ENCODE data around the gene SFTPA1. TPM values are rescaled to one million over a fixed set of nuclear protein-coding genes. Genes with fewer than 3 reads are reported as not detected.
"Not testable (repeated sequence)": the region's sequence is repeated elsewhere in the genome, so short reads cannot be mapped to it uniquely, and the experiment has no call there.

Gene SFTPA1
- total RNA-seq, 1 experiment from 2014 or later, result not detected

DNA sequence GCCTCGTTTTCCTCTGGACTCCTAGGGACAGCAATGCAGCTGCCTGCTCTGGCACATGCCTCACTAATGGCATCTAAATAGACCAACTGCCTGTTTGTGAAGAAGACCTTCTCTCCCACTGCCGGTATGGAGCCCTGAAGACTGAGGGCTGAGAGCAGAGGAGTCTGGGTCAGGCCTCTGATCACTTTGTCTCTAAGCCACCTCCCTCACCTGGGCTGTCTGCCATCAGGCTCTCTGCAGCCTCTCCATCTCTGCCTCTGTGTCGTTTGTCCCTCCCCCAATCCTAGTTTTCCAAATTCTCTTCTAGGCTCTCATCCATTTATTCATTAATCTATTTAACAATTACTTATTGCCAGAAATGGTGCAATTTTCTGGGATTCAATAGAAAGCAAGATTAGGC, 15.2 kb upstream of the SFTPA1 start:
- ATAC-seq, result no peak
- POLR2A ChIA-PET (ENCODE audit: unreplicated experiment), result no interaction called here
- H3K9me2 ChIP-seq (replicated peaks; ENCODE audit: low read length), result no peaks in the 10 kb centered on the region
- no peak overlapping the region for H2AFZ ChIP-seq (ENCODE audit: low read length)
- no peak overlapping the region for H3K4me3 ChIP-seq (ENCODE audit: low read length)
- CTCF ChIA-PET, result no interaction called here
- intact Hi-C loops (cut with micrococcal nuclease), result no loop called here
- no peaks in the 10 kb centered on the region for H3K36me3 ChIP-seq (ENCODE audit: low read depth, low read length)
- DNase-seq, result no peak
- H3K79me2 ChIP-seq (ENCODE audit: low read length), result no peaks in the 10 kb centered on the region
- H3K4me2 ChIP-seq (ENCODE audit: low read length), result no peak overlapping the region
- H3K27ac ChIP-seq (ENCODE audit: low read length), result no peak overlapping the region
- no peaks in the 10 kb centered on the region for H3F3A ChIP-seq (ENCODE audit: low read length, unreplicated experiment)
- no peak for TF ChIP-seq CTCF (conservative IDR thresholded peaks at IDR 0.05; ENCODE audit: low read depth, low read length)
- TF ChIP-seq EZH2 (IDR thresholded peaks at IDR 0.05; ENCODE audit: low read length, unreplicated experiment), result no peak
- TF ChIP-seq EZH2phosphoT487 (IDR thresholded peaks at IDR 0.05; ENCODE audit: borderline replicate concordance, low read length), result no peak
- no TSS peak for BruUV-seq (replicated peaks)
- H3K9ac ChIP-seq (ENCODE audit: low read length), result no peak overlapping the region
- no peaks in the 10 kb centered on the region for H3K27me3 ChIP-seq (ENCODE audit: low read length)
- H4K20me1 ChIP-seq (ENCODE audit: low read length), result no peaks in the 10 kb centered on the region
- H3K9me3 ChIP-seq (ENCODE audit: low read length), result no peaks in the 10 kb centered on the region
- H3K4me1 ChIP-seq (ENCODE audit: insufficient read depth, low read length), result no peaks in the 10 kb centered on the region

- H3K4me2 ChIP-seq (ENCODE audit: low read length); POLR2A ChIA-PET (ENCODE audit: unreplicated experiment); H3K79me2 ChIP-seq (ENCODE audit: low read length); H4K20me1 ChIP-seq (ENCODE audit: low read length); H2AFZ ChIP-seq (ENCODE audit: low read length); intact Hi-C loops (cut with micrococcal nuclease); H3K27me3 ChIP-seq (ENCODE audit: low read length); H3K27ac ChIP-seq (ENCODE audit: low read length); H3K4me1 ChIP-seq (ENCODE audit: insufficient read depth, low read length); H3F3A ChIP-seq (ENCODE audit: low read length, unreplicated experiment); DNase-seq; CTCF ChIA-PET; H3K9me3 ChIP-seq (ENCODE audit: low read length); ATAC-seq; H3K4me3 ChIP-seq (ENCODE audit: low read length); H3K9me2 ChIP-seq (replicated peaks; ENCODE audit: low read length); BruUV-seq (replicated peaks); H3K9ac ChIP-seq (ENCODE audit: low read length); H3K36me3 ChIP-seq (ENCODE audit: low read depth, low read length): not testable (repeated sequence)
Measured at GRCh38 chr10:79599644-79600043, 11.1 kb upstream of the SFTPA1 start.

- Histone ChIP-seq H4K20me1 (ENCODE audit: low read length) (no peaks in the 10 kb centered on the region), H3K4me1 (ENCODE audit: insufficient read depth, low read length) (no peaks in the 10 kb centered on the region), H3K9ac (ENCODE audit: low read length) (no peak overlapping the region), H3K27me3 (ENCODE audit: low read length) (no peaks in the 10 kb centered on the region), H3K79me2 (ENCODE audit: low read length) (no peaks in the 10 kb centered on the region), H3K27ac (ENCODE audit: low read length) (no peak overlapping the region), H3K9me2 (replicated peaks; ENCODE audit: low read length) (no peaks in the 10 kb centered on the region), H3K4me3 (ENCODE audit: low read length) (no peak overlapping the region), H3K36me3 (ENCODE audit: low read depth, low read length) (no peaks in the 10 kb centered on the region), H3K9me3 (ENCODE audit: low read length) (no peaks in the 10 kb centered on the region), H2AFZ (ENCODE audit: low read length) (no peak overlapping the region), H3K4me2 (ENCODE audit: low read length) (no peak overlapping the region), H3F3A (ENCODE audit: low read length, unreplicated experiment) (no peaks in the 10 kb centered on the region)
- DNase-seq (no peak), ATAC-seq (no peak)
- TF ChIP-seq CTCF (conservative IDR thresholded peaks at IDR 0.05; ENCODE audit: low read depth, low read length) (no peak), EZH2phosphoT487 (IDR thresholded peaks at IDR 0.05; ENCODE audit: borderline replicate concordance, low read length) (no peak), EZH2 (IDR thresholded peaks at IDR 0.05; ENCODE audit: low read length, unreplicated experiment) (no peak)
- BruUV-seq (replicated peaks), result no TSS peak
- ChIA-PET POLR2A (ENCODE audit: unreplicated experiment) (no interaction called here), CTCF (no interaction called here)
- intact Hi-C loops (cut with micrococcal nuclease), result no loop called here
Measured at GRCh38 chr10:79601939-79602338, 8.8 kb upstream of the SFTPA1 start.

Measured in PC-3 (cell line).